A549 treated with AZD9567 at 1 μM for 4 hours (cell line): ENCODE results near the gene OR51D1. TPM values are rescaled to one million over a fixed set of nuclear protein-coding genes. Genes with fewer than 3 reads are reported as not detected.

ENCODE experiments used
- total RNA-seq: library from RNA; stranded (reverse); fragments of 200-300 nt; extraction: Qiagen RNA extraction; gene quantifications from 5 replicates; pipeline ENCODE4 v1.2.3, GENCODE V29; 2022; ENCODE audit not compliant: insufficient read depth

OR51D1 gene, protein sequence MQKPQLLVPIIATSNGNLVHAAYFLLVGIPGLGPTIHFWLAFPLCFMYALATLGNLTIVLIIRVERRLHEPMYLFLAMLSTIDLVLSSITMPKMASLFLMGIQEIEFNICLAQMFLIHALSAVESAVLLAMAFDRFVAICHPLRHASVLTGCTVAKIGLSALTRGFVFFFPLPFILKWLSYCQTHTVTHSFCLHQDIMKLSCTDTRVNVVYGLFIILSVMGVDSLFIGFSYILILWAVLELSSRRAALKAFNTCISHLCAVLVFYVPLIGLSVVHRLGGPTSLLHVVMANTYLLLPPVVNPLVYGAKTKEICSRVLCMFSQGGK
- not detected in 5 replicates for total RNA-seq

DNA sequence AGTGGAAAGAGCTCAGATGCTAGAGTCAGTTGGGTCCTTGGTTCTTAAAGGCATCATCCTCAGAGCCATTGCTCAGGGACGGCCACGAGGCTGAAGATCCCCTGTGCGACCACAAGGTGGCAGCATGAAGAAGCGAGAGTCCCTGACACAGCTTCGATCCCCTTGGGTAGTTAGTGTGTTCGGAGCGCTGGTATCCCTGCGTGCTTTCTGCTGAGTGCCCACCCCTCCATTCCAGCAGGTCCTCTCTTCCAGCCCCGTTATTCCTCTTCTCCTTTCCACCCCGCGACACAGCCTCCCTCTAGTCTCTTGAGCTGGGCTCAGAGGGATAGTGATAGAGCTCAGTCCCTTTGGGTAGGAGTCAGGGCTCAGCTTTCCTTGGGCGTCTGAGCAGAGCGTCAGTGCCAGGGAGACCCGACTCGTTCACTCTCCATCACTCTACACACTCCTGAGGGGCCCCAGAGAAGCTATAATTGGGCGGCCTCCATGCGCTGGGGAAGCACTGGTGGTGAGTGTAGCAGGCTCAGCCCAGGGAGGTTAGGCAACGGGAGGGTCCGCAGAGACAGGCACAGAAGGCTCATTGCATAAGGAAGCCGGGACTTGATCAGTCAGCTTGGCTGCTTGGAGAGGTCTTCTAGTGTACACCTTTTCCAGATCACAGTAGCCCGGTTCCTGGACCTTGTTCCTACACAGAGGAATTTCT, at the start of gene OR51D1:
Gene OR51D1 (plus strand): TSS at position 516 of the 700 bp plus-strand sequence. CDS start 2,314 bp downstream, outside the sequence.

DNA sequence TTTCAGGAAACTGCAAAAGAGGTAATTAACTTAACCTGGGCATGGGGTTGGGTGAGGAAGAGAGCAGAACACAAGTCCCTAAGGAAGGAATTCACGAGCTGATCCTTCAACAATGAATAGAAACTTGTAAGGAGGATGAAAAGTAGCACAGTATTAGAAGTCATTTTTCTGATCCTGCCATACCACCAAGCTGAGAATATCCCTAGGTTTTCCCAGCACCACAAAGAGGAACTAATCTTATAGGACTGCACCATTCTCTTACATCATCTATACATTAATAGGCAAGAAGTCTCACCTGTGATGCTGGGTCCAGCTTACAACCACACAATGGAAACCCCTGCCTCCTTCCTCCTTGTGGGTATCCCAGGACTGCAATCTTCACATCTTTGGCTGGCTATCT, 43.5 kb upstream of the OR51D1 start, which contains the start of gene OR52I1:
Gene OR52I1 (plus strand): TSS at position 301 of the 400 bp plus-strand sequence. CDS start 0 bp downstream, at position 301.

GRCh38 chr11:4607781-4608666, 29.3 kb upstream of the OR51D1 start, which contains the start of gene TRIM68:
Gene TRIM68, minus strand, starts transcription at chr11:4608231. Its CDS starts 2,727 bp downstream, at chr11:4605504.

GRCh38 chr11:4643682-4644081, 6.4 kb downstream of the OR51D1 start, which contains the start of gene OR51E1:
Gene OR51E1, plus strand, starts transcription at chr11:4643982. Its CDS starts 8,545 bp downstream, at chr11:4652527.

Other genes with a start within 250 kb of the OR51D1 start
- 19.6 to 24.6 TPM (median 22.0 TPM) in 5 replicates for gene TRIM21, start 243.8 kb upstream of the OR51D1 start, total RNA-seq
- not detected in 5 replicates for gene OR52K2, start 188.2 kb upstream of the OR51D1 start, total RNA-seq
- gene OR52K1, start 154.8 kb upstream of the OR51D1 start, total RNA-seq, result not detected in 5 replicates
- not detected in 5 replicates for gene OR52M1, start 92.3 kb upstream of the OR51D1 start, total RNA-seq
- not detected in 5 replicates for gene OR52I2, start 55.7 kb upstream of the OR51D1 start, total RNA-seq
- not detected in 5 replicates for gene OR52I1, start 43.4 kb upstream of the OR51D1 start, total RNA-seq
- gene TRIM68, start 29.2 kb upstream of the OR51D1 start, total RNA-seq, result 8.5 to 10.6 TPM (median 9.7 TPM) in 5 replicates
- gene OR51E1, start 6.5 kb downstream of the OR51D1 start, total RNA-seq, result not detected in 5 replicates
- gene OR51E2, start 60.4 kb downstream of the OR51D1 start, total RNA-seq, result not detected in 5 replicates
- not detected in 5 replicates for gene MMP26, start 67.3 kb downstream of the OR51D1 start, total RNA-seq
- not detected in 5 replicates for gene OR51F1, start 132.5 kb downstream of the OR51D1 start, total RNA-seq
- gene OR52R1, start 166.9 kb downstream of the OR51D1 start, total RNA-seq, result not detected in 5 replicates
- gene OR51F2, start 183.8 kb downstream of the OR51D1 start, total RNA-seq, result not detected in 5 replicates
- not detected in 5 replicates for gene OR51S1, start 211.7 kb downstream of the OR51D1 start, total RNA-seq
- gene OR51T1, start 244.4 kb downstream of the OR51D1 start, total RNA-seq, result not detected in 5 replicates